ENCODE measurements around the gene BRF1. TPM values are rescaled to one million over a fixed set of nuclear protein-coding genes. Genes with fewer than 3 reads are reported as not detected.

Gene BRF1
- total RNA-seq, 1 donor from 2014 or later: 64.6 TPM

DNA sequence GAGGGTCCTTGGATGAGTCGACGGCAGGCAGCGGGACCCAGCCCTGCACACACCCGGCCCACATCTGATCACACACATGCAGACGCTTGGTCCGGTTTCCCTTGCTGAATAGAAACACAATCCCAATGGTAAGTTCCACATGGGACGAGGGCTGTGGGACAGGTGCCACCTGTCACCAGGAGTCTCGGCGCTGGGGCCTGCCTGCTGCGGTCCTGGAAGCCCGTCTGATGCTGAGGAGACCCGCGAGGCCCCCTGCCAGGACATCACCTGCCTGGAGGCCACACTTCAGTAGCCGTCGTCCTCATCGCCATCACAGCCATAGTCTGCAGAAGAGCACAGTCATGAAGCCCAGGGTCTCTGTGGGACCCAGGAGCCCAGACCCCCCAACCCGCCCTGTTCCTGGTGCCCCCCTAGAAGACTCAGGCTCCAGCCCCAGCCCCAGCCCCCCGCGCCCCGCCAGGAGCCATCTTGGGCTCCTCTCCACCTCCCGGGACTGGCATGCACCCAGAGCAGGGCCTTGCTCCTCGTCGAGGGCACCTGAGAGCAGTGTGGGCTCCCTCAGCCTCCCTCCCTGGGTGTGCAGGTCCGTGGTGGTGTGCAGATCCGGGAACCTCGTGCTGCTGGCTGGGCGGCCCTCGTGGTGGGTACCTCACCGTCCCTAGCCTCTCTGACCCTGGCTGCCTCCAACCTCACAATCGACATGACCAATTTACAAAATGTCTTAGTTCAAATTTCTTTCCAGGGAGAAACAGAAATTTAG lies 90.4 kb downstream of the BRF1 start:
- H3K36me3 ChIP-seq: peaks cover 0 to 22% of the 10 kb centered on the region in 2 donors
- peaks cover 3% of the 10 kb centered on the region for H3K4me1 ChIP-seq
- TF ChIP-seq POLR2A (IDR thresholded peaks at IDR 0.05): no peak
- TF ChIP-seq, protein P1, sequence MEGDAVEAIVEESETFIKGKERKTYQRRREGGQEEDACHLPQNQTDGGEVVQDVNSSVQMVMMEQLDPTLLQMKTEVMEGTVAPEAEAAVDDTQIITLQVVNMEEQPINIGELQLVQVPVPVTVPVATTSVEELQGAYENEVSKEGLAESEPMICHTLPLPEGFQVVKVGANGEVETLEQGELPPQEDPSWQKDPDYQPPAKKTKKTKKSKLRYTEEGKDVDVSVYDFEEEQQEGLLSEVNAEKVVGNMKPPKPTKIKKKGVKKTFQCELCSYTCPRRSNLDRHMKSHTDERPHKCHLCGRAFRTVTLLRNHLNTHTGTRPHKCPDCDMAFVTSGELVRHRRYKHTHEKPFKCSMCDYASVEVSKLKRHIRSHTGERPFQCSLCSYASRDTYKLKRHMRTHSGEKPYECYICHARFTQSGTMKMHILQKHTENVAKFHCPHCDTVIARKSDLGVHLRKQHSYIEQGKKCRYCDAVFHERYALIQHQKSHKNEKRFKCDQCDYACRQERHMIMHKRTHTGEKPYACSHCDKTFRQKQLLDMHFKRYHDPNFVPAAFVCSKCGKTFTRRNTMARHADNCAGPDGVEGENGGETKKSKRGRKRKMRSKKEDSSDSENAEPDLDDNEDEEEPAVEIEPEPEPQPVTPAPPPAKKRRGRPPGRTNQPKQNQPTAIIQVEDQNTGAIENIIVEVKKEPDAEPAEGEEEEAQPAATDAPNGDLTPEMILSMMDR (IDR thresholded peaks at IDR 0.05): no peak
- no peak for TF ChIP-seq POLR2AphosphoS5 (IDR thresholded peaks at IDR 0.05; ENCODE audit: insufficient read depth in 1 of 2, low read depth in 1 of 2)
- intact Hi-C loops (cut with DNase I): loop anchor here (10.0 kb wide), 1 partner anchor 284 kb away; the partner anchor contains the start of gene TEDC1
- H3K9me3 ChIP-seq: no peaks in the 10 kb centered on the region
- no peak for DNase-seq (ENCODE audit: extremely low spot score in 2 of 2)
- no peaks in the 10 kb centered on the region for H3K27me3 ChIP-seq
- H3K4me3 ChIP-seq: no peak overlapping the region
- H3K27ac ChIP-seq: no peak overlapping the region

DNA sequence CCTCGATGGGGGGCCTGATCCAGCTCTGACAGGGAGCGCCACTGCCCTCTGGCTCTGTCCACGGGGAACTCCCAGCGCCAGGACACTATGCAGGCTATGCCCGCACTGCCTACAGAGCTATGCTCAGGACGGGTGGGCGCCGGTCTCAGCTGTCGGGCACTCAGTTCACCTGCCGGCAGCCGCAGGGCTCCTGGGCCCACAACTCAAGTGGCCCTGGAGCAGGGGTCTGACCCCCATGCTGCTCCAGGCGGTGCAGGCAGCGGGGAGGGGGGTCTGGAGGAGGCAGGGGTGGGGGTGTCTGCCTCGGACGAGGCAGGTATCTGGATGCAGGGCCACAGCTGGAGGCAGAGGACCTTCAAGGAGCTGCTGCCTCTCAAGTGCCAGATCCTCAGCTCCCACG lies 91.2 kb downstream of the BRF1 start:
- DNase-seq (ENCODE audit: extremely low spot score in 2 of 2): no peak
- Histone ChIP-seq H3K4me3 (no peak overlapping the region), H3K27ac (no peak overlapping the region), H3K27me3 (no peaks in the 10 kb centered on the region), H3K36me3 (peaks cover 0 to 22% of the 10 kb centered on the region in 2 donors), H3K9me3 (no peaks in the 10 kb centered on the region), H3K4me1 (peaks cover 11% of the 10 kb centered on the region)
- no peak for TF ChIP-seq POLR2A (IDR thresholded peaks at IDR 0.05)
- TF ChIP-seq, protein P1 (IDR thresholded peaks at IDR 0.05): no peak
- TF ChIP-seq POLR2AphosphoS5 (IDR thresholded peaks at IDR 0.05; ENCODE audit: insufficient read depth in 1 of 2, low read depth in 1 of 2): no peak
- intact Hi-C loops (cut with DNase I): loop anchor here (10.0 kb wide), 2 partner anchors 75 to 285 kb away; partner anchors contain the start of gene TEDC1

GRCh38 chr14:105209091-105209490 lies 91.7 kb downstream of the BRF1 start:
- H3K4me1 ChIP-seq: peaks cover 17% of the 10 kb centered on the region
- DNase-seq (ENCODE audit: extremely low spot score in 2 of 2): no peak
- no peaks in the 10 kb centered on the region for H3K9me3 ChIP-seq
- TF ChIP-seq POLR2A (IDR thresholded peaks at IDR 0.05) (no peak), POLR2AphosphoS5 (IDR thresholded peaks at IDR 0.05; ENCODE audit: insufficient read depth in 1 of 2, low read depth in 1 of 2) (no peak)
- TF ChIP-seq, protein P1 (IDR thresholded peaks at IDR 0.05): no peak
- no peak overlapping the region for H3K4me3 ChIP-seq
- no peaks in the 10 kb centered on the region for H3K27me3 ChIP-seq
- intact Hi-C loops (cut with DNase I): loop anchor here (10.0 kb wide), 1 partner anchor 76 kb away; no protein-coding TSS in a partner anchor
- H3K36me3 ChIP-seq: peaks cover 0 to 22% of the 10 kb centered on the region in 2 donors
- H3K27ac ChIP-seq: no peak overlapping the region

GRCh38 chr14:105208738-105209075 lies 92.1 kb downstream of the BRF1 start:
- Histone ChIP-seq H3K4me3 (no peak overlapping the region), H3K9me3 (no peaks in the 10 kb centered on the region), H3K27ac (no peak overlapping the region), H3K4me1 (peaks cover 20% of the 10 kb centered on the region), H3K27me3 (no peaks in the 10 kb centered on the region), H3K36me3 (peaks cover 0 to 20% of the 10 kb centered on the region in 2 donors)
- DNase-seq (ENCODE audit: extremely low spot score in 2 of 2): no peak
- TF ChIP-seq, protein P1 (IDR thresholded peaks at IDR 0.05): no peak
- no peak for TF ChIP-seq POLR2A (IDR thresholded peaks at IDR 0.05)
- TF ChIP-seq POLR2AphosphoS5 (IDR thresholded peaks at IDR 0.05; ENCODE audit: insufficient read depth in 1 of 2, low read depth in 1 of 2): no peak
- intact Hi-C loops (cut with DNase I): loop anchor here (10.0 kb wide), 1 partner anchor 76 kb away; no protein-coding TSS in a partner anchor
